ENCODE data around the gene PPARD.
"Not testable (repeated sequence)": the region's sequence is repeated elsewhere in the genome, so short reads cannot be mapped to it uniquely, and the experiment has no call there.

PPARD gene

GRCh38 chr6:35312807-35313206 lies 29.6 kb upstream of the PPARD start:
- DNase-seq, result no peak

GRCh38 chr6:35317483-35318195 lies 24.7 kb upstream of the PPARD start:
- DNase-seq, result no peak

GRCh38 chr6:35318196-35319171 lies 23.9 kb upstream of the PPARD start:
- peak; percentile 93 for DNase-seq

- no peak for DNase-seq
These were observed 22.9 kb upstream of the PPARD start for GRCh38 chr6:35319346-35320030.

- DNase-seq, result no peak
These were observed 22.3 kb upstream of the PPARD start for GRCh38 chr6:35320031-35320410.

- no peak for DNase-seq
These were observed 21.3 kb upstream of the PPARD start for GRCh38 chr6:35321091-35321490.

GRCh38 chr6:35327349-35328027 lies 14.9 kb upstream of the PPARD start:
- DNase-seq, result peak; percentile 64

- no peak for DNase-seq
These were observed 14.1 kb upstream of the PPARD start for GRCh38 chr6:35328108-35328723.

GRCh38 chr6:35328965-35329364 lies 13.4 kb upstream of the PPARD start:
- not testable (repeated sequence) for DNase-seq

- DNase-seq, result no peak
These were observed 11.7 kb upstream of the PPARD start for GRCh38 chr6:35330541-35331119.

- DNase-seq, result not testable (repeated sequence)
These were observed 10.1 kb upstream of the PPARD start for GRCh38 chr6:35332074-35332887.

GRCh38 chr6:35341557-35341956 lies 801 bp upstream of the PPARD start:
- no peak for DNase-seq

GRCh38 chr6:35343092-35343834 lies 905 bp downstream of the PPARD start:
- peak; percentile 38 for DNase-seq

- DNase-seq, result no peak
These were observed 1.6 kb downstream of the PPARD start for GRCh38 chr6:35343835-35344550.

GRCh38 chr6:35351422-35351821 lies 9.1 kb downstream of the PPARD start:
- no peak for DNase-seq

GRCh38 chr6:35352735-35353134 lies 10.4 kb downstream of the PPARD start:
- no peak for DNase-seq

GRCh38 chr6:35354361-35355135 lies 12.2 kb downstream of the PPARD start:
- DNase-seq, result no peak

GRCh38 chr6:35356391-35356790 lies 14.0 kb downstream of the PPARD start:
- DNase-seq, result no peak

GRCh38 chr6:35357677-35358076 lies 15.3 kb downstream of the PPARD start:
- DNase-seq, result no peak
